GM18508 (cell line): ENCODE measurements around the gene GULP1.
"Not testable (repeated sequence)": the region's sequence is repeated elsewhere in the genome, so short reads cannot be mapped to it uniquely, and the experiment has no call there.

Source experiments
- ATAC-seq: cut with Tn5 transposase; IDR thresholded peaks from one replicate; pipeline ENCODE4 v1.9.1; 2021; ENCODE audit warnings: moderate number of reproducible peaks; ENCODE audit not compliant: insufficient read depth, unreplicated experiment

The GULP1 gene

GRCh38 chr2:188291617-188292347 lies at the start of gene GULP1:
Gene GULP1 (plus strand): TSS chr2:188291874. CDS start chr2:188477703, 185,829 bp downstream.
- ATAC-seq: no peak

- no peak for ATAC-seq
Observed at GRCh38 chr2:188243381-188243780, 48.3 kb upstream of the GULP1 start.

GRCh38 chr2:188244383-188244782 lies 47.3 kb upstream of the GULP1 start:
- ATAC-seq: no peak

GRCh38 chr2:188245230-188245629 lies 46.4 kb upstream of the GULP1 start:
- ATAC-seq: no peak

GRCh38 chr2:188248513-188248912 lies 43.2 kb upstream of the GULP1 start:
- no peak for ATAC-seq

GRCh38 chr2:188251034-188251433 lies 40.6 kb upstream of the GULP1 start:
- ATAC-seq: no peak

- ATAC-seq: no peak
Observed at GRCh38 chr2:188256420-188256819, 35.3 kb upstream of the GULP1 start.

GRCh38 chr2:188265315-188265714 lies 26.4 kb upstream of the GULP1 start:
- no peak for ATAC-seq

- no peak for ATAC-seq
Observed at GRCh38 chr2:188267776-188268175, 23.9 kb upstream of the GULP1 start.

GRCh38 chr2:188269004-188269403 lies 22.7 kb upstream of the GULP1 start:
- no peak for ATAC-seq

- no peak for ATAC-seq
Observed at GRCh38 chr2:188272121-188272520, 19.6 kb upstream of the GULP1 start.

GRCh38 chr2:188274274-188274673 lies 17.4 kb upstream of the GULP1 start:
- no peak for ATAC-seq

GRCh38 chr2:188276255-188276654 lies 15.4 kb upstream of the GULP1 start:
- ATAC-seq: no peak

GRCh38 chr2:188277786-188278185 lies 13.9 kb upstream of the GULP1 start:
- ATAC-seq: no peak

GRCh38 chr2:188278388-188279092 lies 13.1 kb upstream of the GULP1 start:
- no peak for ATAC-seq

- ATAC-seq: no peak
Observed at GRCh38 chr2:188279093-188279445, 12.6 kb upstream of the GULP1 start.

GRCh38 chr2:188280811-188281222 lies 10.9 kb upstream of the GULP1 start:
- no peak for ATAC-seq

- ATAC-seq: no peak
Observed at GRCh38 chr2:188282907-188283306, 8.8 kb upstream of the GULP1 start.

GRCh38 chr2:188284251-188284650 lies 7.4 kb upstream of the GULP1 start:
- not testable (repeated sequence) for ATAC-seq

- no peak for ATAC-seq
Observed at GRCh38 chr2:188285049-188285448, 6.6 kb upstream of the GULP1 start.

- no peak for ATAC-seq
Observed at GRCh38 chr2:188285774-188286173, 5.9 kb upstream of the GULP1 start.

GRCh38 chr2:188291142-188291616 lies 495 bp upstream of the GULP1 start:
- ATAC-seq: no peak
